CD4-positive, alpha-beta T cell treated with Interleukin-15 for 4 hours (primary cell): Measurements from ENCODE around the gene APOL5.

ENCODE experiments used
- DNase-seq: peaks from one replicate; pipeline ENCODE4 v3.0.0-alpha.2; 2020; ENCODE audit warnings: low spot score

APOL5 gene

DNA sequence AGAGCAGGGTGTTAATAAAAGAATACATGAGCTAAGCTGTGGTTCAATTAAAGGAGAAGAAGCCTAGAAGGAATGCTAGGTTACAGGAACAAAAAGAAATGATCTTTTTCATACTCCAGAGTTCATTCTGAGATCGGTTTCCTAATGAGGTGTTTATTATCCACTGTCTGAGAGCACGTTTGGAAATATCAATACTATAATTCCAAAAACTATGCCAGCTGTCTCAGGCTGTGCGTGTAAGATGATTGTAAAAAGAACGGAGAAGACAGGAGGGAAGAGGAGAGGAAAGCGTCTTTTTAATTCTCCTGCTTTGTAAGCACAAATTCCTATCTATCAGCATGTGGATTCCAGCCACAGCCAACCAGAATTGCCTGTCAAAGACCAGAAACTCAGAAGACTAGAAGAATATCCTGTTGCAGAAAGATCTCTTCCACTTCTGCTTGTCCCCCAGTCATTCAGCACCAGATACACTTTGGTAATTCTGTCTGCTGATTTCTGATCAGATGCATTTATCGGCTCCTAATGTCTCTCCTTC, 25.7 kb downstream of the APOL5 start:
- DNase-seq: no peak

- DNase-seq: no peak
These were observed 28.6 kb downstream of the APOL5 start for GRCh38 chr22:35746248-35746647.

DNA sequence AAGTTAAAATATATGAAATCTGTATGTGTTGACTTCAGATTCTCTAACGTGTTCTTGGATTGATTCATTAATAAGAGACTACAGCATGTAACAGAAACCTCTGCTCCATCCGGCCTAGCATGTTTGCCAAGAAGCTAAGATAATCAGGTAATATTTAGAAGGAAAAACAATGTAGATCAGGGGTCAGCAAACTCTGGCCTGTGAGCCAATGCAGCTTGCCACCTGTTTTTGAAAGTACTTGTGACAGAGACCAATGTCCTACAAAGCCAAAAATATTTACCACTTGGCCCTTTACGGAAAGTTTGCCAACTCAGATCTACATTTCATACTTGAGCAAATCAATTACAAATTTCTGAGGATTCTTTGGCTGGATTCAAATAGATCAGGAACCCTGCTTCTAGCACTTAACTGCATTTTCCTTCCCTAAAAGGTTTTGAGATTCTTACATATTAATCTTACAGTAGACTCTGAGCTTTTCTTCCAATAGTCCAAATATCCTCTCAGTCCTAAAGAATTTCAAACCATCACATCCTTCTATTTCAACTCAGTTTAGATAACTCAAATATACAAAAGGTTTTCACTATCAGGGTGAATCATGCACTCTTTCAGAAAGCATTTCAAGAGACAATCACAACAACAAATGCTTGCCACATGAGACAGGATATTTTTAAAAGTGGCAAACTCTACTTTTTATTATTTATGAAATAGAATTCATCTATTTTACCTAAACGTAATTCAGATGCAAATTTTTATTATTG, 29.5 kb downstream of the APOL5 start:
- DNase-seq: no peak

- no peak for DNase-seq
These were observed 32.1 kb downstream of the APOL5 start for GRCh38 chr22:35749808-35750207.

DNA sequence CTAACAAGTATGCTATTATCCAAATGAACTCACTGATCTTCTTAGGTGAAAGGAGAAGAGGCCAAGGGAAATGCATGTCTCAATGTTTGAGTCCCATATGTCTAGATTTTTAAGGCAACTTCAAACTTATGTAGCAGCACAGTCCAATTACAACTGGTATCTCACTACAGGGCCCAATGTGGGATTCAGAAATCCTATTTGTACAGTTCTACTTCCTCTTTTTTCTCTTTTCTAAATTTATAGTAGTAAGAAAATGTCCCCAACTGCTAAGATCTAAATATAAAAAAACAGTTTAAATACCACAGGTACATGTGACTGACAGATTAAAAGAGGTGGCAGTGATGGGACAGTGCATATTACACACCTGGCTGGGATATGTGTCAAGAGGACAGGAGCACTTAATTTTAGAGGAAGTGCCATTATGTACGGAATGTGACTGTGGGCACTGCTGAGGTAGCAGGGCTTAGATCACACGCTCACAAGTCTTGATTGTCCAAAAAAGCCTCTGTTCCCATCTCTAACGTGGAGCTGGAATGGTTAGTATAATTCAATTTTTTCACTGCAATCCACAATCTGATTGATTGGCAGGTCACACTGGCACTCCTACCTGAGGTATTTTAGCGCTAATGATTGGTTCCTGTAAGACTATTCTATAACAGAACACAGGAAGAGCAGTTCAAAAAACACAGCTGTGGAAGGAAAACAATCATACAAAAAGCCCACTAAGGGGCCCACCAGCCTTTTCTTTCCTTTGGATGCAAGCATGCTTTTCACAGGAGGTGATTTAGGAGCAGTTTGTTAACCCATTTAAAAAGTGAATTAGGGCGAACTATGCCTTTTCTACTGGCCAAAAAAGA, 34.6 kb downstream of the APOL5 start:
- DNase-seq: no peak

GRCh38 chr22:35752863-35753189, 35.2 kb downstream of the APOL5 start:
- DNase-seq: no peak

DNA sequence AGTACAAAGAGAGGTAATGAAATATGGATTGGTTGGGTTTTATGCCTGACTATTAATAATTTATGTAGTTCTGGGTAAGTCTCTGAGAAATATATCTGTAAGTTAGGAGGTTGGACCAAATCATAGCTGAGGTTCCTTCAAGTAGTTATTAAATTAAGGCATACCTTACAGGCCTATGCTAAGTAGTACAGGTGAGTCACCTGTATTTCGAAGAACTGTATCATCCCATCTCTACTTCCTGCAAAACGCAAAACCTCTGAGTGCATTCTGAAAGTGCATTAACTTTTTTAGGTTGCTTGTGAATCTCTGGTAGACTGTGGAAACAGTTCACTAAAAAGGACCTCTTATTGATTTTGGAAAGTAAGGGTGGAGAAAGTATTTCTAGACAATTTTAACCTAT, 37.1 kb downstream of the APOL5 start:
- DNase-seq: no peak

- DNase-seq: no peak
These were observed 39.0 kb downstream of the APOL5 start for GRCh38 chr22:35756722-35757121.

GRCh38 chr22:35758394-35758793, 40.7 kb downstream of the APOL5 start:
- DNase-seq: no peak

DNA sequence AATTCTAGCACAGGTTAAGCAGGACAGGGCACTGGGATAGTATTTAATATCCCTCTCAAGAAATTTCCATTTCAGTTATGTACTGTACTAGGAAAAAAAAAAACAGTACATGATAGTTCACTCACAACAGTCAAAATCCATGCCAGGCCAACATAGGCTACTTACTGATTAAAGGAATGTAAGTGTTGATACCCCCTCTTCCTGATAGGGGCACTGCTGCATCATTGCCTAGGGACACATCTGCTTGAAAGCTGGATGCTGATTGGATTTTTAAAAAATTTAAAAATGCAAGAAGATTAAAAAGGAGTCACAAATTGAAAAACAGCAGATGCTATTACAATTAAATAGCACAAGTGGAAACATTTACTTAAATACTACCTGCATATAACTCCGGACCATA, 43.4 kb downstream of the APOL5 start:
- DNase-seq: no peak

GRCh38 chr22:35766654-35767580, 49.2 kb downstream of the APOL5 start:
- DNase-seq: no peak

DNA sequence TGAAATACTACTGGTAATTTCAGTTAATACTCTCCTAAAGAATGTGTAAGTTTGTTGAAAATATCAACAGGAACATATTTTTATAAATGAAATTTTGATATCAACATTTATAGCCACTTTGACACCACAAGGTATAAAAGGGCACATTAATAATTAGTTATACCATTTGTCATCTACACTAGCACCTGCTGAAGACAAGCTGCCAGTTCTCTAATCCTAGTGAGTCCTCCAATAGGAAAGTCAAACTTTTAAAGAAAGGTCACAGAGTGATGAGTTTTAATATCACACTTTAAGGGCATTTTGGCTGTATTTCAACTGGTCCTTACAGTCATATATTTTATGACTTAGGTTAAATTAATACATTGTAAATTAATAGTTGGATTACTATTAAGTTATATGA, 52.3 kb downstream of the APOL5 start:
- DNase-seq: no peak

DNA sequence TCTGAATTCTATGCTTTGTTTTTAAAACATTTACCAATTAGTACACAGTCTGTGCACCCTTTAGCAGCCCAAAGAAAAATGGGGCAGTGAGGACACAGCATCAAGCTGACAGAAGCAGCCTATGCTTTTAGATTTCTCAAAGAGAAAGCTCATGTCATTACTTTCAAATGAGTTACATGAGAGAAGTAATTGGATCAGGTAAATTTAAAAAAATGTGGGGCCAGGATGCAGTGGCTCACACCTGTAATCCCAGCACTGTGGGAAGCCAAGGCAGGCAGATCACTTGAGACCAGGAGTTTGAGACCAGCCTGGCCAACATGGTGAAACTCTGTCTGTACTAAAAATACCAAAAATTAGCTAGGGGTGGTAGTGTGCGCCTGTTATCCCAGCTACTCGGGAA, 57.7 kb downstream of the APOL5 start:
- DNase-seq: no peak

- no peak for DNase-seq
These were observed 59.8 kb downstream of the APOL5 start for GRCh38 chr22:35777335-35777975.
